Thyroid gland (tissue), 4 donors: ENCODE measurements around the gene ZIC4. TPM values are rescaled to one million over a fixed set of nuclear protein-coding genes. Genes with fewer than 3 reads are reported as not detected.

Experiments
- DNase-seq, 2 donors: peaks; one replicate each; pipeline ENCODE4 v3.0.0-alpha.2; 2019
- H3K27ac ChIP-seq, 3 donors: fragments of 200-600 bp; sonication (generic); 1 replicate in 2 of 3; 2 replicates in 1 of 3; pipeline ENCODE4 v1.5.1; 2016 to 2019; ENCODE audit warnings: mild to moderate bottlenecking in 1 of 3, moderate library complexity in 1 of 3
- H3K27me3 ChIP-seq: fragments of 200-600 bp; sonication (generic); one replicate; pipeline ENCODE4 v1.5.1; 2019
- H3K36me3 ChIP-seq, 2 donors: fragments of 200-600 bp; sonication (generic); one replicate each; pipeline ENCODE4 v1.5.1; 2016 to 2019
- H3K4me1 ChIP-seq, 2 donors: fragments of 200-600 bp; sonication (generic); one replicate each; pipeline ENCODE4 v1.5.1; 2017 to 2019
- H3K4me3 ChIP-seq, 3 donors: fragments of 200-600 bp; sonication (generic); replicated peaks in 1 of 3; 1 replicate in 2 of 3; 2 replicates in 1 of 3; pipeline ENCODE4 v1.5.1; 2016; ENCODE audit warnings: mild to moderate bottlenecking in 1 of 3
- H3K9me3 ChIP-seq: fragments of 200-600 bp; sonication (generic); one replicate; pipeline ENCODE4 v1.5.1; 2017
- POLR2A ChIP-seq, 2 donors: fragments of 450-650 bp; IDR thresholded peaks; one replicate each; pipeline ENCODE4 v1.6.1; 2017; ENCODE audit warnings: antibody characterized with exemption in 2 of 2, mild to moderate bottlenecking in 2 of 2, moderate library complexity in 1 of 2
- WGBS, 2 donors: methylation state at CpG; one replicate each; pipeline ENCODE4 v1.1.5; 2017; 5-methylcytosine and 5-hydroxymethylcytosine counted together
- intact Hi-C: fragments of 100-400 bp; cut with DNase I; formaldehyde crosslinking; loops from one replicate; pipeline ENCODE4 v1.15.1; 2023
- total RNA-seq, 4 donors: library from RNA; depleted of rRNA; stranded (reverse); fragments of >200 nt; gene quantifications; one replicate each; pipeline ENCODE4 v1.2.3, GENCODE V29; 2016
- TF ChIP-seq, protein P1 (sequence below), 6 experiments: fragments of 200-600 bp in 3 of 6; fragments of 450-650 bp in 3 of 6; sonication (generic) in 3 of 6; IDR thresholded peaks; one replicate each; pipeline ENCODE4 v1.5.1; 2016 to 2019; ENCODE audit warnings: antibody characterized with exemption in 6 of 6, mild to moderate bottlenecking in 2 of 6, inconsistent platforms in 1 of 6, moderate library complexity in 1 of 6

ZIC4 gene
- total RNA-seq, 4 donors from 2014 or later = not detected

GRCh38 chr3:147413686-147414389 lies 7.5 kb upstream of the ZIC4 start:
- peaks cover 12 to 40% of the 10 kb centered on the region in 2 donors for H3K4me1 ChIP-seq
- intact Hi-C loops = no loop called here
- no peaks in the 10 kb centered on the region for H3K36me3 ChIP-seq
- peak overlapping the region in 1 of 3 donors; percentile 2 for H3K4me3 ChIP-seq
- no peak for TF ChIP-seq POLR2A (IDR thresholded peaks at IDR 0.05)
- TF ChIP-seq, protein P1, sequence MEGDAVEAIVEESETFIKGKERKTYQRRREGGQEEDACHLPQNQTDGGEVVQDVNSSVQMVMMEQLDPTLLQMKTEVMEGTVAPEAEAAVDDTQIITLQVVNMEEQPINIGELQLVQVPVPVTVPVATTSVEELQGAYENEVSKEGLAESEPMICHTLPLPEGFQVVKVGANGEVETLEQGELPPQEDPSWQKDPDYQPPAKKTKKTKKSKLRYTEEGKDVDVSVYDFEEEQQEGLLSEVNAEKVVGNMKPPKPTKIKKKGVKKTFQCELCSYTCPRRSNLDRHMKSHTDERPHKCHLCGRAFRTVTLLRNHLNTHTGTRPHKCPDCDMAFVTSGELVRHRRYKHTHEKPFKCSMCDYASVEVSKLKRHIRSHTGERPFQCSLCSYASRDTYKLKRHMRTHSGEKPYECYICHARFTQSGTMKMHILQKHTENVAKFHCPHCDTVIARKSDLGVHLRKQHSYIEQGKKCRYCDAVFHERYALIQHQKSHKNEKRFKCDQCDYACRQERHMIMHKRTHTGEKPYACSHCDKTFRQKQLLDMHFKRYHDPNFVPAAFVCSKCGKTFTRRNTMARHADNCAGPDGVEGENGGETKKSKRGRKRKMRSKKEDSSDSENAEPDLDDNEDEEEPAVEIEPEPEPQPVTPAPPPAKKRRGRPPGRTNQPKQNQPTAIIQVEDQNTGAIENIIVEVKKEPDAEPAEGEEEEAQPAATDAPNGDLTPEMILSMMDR (IDR thresholded peaks at IDR 0.05) = no peak
- WGBS, 2 donors = 8 to 12% methylated on average over 24 of the region's 24 CpGs
- no peak overlapping the region for H3K27ac ChIP-seq
- H3K9me3 ChIP-seq = no peaks in the 10 kb centered on the region
- no peak for DNase-seq
- H3K27me3 ChIP-seq = peaks cover 70% of the 10 kb centered on the region

- Histone ChIP-seq H3K36me3 (no peaks in the 10 kb centered on the region), H3K27ac (no peak overlapping the region), H3K4me1 (peaks cover 12 to 37% of the 10 kb centered on the region in 2 donors), H3K9me3 (no peaks in the 10 kb centered on the region), H3K4me3 (peak overlapping the region in 1 of 3 donors; percentile 2), H3K27me3 (peaks cover 70% of the 10 kb centered on the region)
- TF ChIP-seq, protein P1 (IDR thresholded peaks at IDR 0.05) = no peak
- TF ChIP-seq POLR2A (IDR thresholded peaks at IDR 0.05) = no peak
- intact Hi-C loops = no loop called here
- WGBS, 2 donors = 7 to 14% methylated on average over 35 to 37 of the region's 37 CpGs
- DNase-seq = no peak
Observed at GRCh38 chr3:147412917-147413685, 6.8 kb upstream of the ZIC4 start.

GRCh38 chr3:147412261-147412916 lies 6.0 kb upstream of the ZIC4 start:
- Histone ChIP-seq H3K4me1 (peaks cover 12 to 39% of the 10 kb centered on the region in 2 donors), H3K27ac (no peak overlapping the region), H3K4me3 (no peak overlapping the region), H3K36me3 (no peaks in the 10 kb centered on the region), H3K27me3 (peaks cover 77% of the 10 kb centered on the region), H3K9me3 (no peaks in the 10 kb centered on the region)
- TF ChIP-seq POLR2A (IDR thresholded peaks at IDR 0.05) = no peak
- TF ChIP-seq, protein P1 (IDR thresholded peaks at IDR 0.05) = no peak
- WGBS, 2 donors = 14 to 20% methylated on average over 32 of the region's 32 CpGs
- DNase-seq = no peak
- intact Hi-C loops = no loop called here

DNA sequence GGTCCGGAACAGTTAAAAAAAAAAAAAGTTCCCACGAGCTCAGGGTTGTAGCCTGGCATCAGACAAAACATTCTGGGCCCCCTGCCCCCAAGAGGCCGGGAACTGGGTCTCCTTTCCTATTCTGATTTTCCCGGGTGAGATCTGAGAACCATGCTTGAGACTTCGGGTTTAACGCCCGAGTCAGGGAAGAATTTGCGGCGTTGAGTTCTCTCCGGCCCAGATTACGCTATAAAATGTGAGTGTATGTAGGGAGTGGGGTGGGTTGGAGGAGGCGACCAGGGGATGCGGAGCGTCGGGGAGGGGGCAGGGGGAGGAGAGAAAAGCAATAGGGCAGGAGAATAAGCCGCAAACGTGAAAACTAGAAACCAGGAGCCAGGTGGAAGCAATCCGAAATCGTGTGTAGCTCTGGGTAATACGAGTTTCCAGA lies 5.5 kb upstream of the ZIC4 start:
- Histone ChIP-seq H3K36me3 (no peaks in the 10 kb centered on the region), H3K9me3 (no peaks in the 10 kb centered on the region), H3K4me3 (no peak overlapping the region), H3K27ac (no peak overlapping the region), H3K27me3 (peaks cover 81% of the 10 kb centered on the region), H3K4me1 (peaks cover 12 to 43% of the 10 kb centered on the region in 2 donors)
- intact Hi-C loops = no loop called here
- WGBS, 2 donors = 11 to 13% methylated on average over 20 of the region's 20 CpGs
- DNase-seq = no peak
- TF ChIP-seq, protein P1 (IDR thresholded peaks at IDR 0.05) = no peak
- no peak for TF ChIP-seq POLR2A (IDR thresholded peaks at IDR 0.05)
